Measurements from ENCODE around the gene ANXA1. TPM values are rescaled to one million over a fixed set of nuclear protein-coding genes. Genes with fewer than 3 reads are reported as not detected.

The ANXA1 gene, protein sequence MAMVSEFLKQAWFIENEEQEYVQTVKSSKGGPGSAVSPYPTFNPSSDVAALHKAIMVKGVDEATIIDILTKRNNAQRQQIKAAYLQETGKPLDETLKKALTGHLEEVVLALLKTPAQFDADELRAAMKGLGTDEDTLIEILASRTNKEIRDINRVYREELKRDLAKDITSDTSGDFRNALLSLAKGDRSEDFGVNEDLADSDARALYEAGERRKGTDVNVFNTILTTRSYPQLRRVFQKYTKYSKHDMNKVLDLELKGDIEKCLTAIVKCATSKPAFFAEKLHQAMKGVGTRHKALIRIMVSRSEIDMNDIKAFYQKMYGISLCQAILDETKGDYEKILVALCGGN
- total RNA-seq = 555 TPM

- peak; percentile 79 for DNase-seq
Observed at GRCh38 chr9:73151653-73152542, at the start of gene ANXA1. ANXA1 (plus strand) TSS chr9:73151865; CDS start chr9:73158536, 6,671 bp downstream.

GRCh38 chr9:73104342-73104741 lies 47.3 kb upstream of the ANXA1 start:
- DNase-seq = no peak

- no peak for DNase-seq
Observed at GRCh38 chr9:73104921-73105320, 46.7 kb upstream of the ANXA1 start.

DNA sequence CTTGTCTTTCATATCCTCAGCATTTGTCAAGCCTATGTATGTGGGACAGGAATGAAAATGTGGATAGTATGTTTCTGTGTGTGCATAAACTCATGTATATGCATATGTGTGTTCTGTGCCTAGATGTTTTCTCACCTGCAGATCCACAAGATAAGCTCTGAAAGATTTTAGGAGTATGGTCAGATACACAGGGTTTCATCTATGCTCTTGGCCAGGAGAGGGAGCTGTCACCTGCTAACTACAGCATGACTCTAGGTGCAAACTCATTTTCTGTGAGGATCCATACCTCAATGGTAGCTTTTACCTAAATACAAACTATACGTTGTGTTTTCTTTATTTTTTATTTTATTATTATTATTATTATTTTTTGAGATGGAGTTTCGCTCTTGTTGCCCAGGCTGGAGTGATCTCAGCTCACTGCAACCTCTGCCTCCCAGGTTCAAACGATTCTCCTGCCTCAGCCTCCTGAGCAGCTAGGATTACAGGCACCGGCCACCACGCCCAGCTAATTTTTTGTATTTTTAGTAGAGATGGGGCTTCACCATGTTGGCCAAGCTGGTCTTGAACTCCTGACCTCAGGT lies 44.1 kb upstream of the ANXA1 start:
- peak; percentile 60 for DNase-seq

DNA sequence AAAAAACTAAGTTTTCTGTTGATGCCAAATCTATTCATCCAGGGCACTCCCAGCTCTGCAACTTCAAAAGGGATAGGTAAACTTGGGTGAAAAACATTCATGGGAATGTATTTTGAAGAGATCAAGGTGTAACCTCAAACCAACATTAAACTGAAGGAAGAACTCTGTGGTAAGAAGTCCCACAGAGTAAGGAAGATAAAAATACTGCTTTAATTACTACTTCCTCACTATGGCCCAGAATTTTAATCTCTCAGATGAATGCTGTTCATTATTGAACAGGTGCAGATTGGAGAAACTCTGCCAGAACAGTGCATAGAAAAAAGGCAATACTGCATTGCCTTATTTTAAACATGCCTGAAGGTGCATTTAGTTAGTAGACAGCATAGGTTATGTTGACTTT lies 37.6 kb upstream of the ANXA1 start:
- DNase-seq = no peak

DNA sequence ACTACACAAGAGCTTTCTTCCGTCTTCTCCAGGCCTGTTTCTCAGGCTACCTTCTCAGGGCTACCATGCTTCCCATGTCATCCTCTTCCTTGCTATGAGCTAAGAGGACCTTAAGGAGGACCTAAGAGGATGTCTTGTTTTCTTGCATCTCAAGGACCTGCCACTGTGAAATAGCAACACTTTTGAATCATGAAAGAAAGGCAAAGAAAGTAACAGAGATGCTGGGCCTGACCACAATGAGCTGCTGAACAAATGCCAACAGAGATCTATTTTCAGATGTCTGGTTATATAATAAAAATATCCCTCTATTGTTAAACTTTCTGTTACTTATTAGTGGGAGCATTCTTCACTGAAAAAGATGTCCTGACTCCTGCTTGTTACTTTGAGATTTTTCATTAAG lies 36.7 kb upstream of the ANXA1 start:
- DNase-seq = no peak

- DNase-seq = no peak
Observed at GRCh38 chr9:73116031-73116430, 35.6 kb upstream of the ANXA1 start.

DNA sequence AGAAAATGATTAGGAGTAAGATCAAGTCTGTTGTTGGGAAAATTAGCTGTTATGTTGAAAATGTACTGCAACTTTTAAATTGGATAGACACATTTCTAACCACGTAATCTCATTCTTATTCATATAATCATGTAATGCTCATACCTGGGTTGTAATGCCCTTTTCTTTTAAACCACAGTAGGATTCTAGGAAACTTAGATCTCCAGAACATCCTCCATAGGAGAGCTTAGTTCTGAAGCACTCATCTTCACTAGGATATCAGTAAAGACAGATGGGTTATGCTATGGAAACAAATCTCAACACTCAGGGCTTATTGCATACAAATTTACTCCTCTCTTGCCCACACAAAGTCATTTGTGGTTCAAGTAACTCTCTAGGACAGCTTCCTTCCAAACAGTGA lies 34.8 kb upstream of the ANXA1 start:
- DNase-seq = no peak

- no peak for DNase-seq
Observed at GRCh38 chr9:73118286-73118685, 33.4 kb upstream of the ANXA1 start.

GRCh38 chr9:73118898-73119554 lies 32.6 kb upstream of the ANXA1 start:
- DNase-seq = no peak

- DNase-seq = no peak
Observed at GRCh38 chr9:73121375-73121935, 30.2 kb upstream of the ANXA1 start.

DNA sequence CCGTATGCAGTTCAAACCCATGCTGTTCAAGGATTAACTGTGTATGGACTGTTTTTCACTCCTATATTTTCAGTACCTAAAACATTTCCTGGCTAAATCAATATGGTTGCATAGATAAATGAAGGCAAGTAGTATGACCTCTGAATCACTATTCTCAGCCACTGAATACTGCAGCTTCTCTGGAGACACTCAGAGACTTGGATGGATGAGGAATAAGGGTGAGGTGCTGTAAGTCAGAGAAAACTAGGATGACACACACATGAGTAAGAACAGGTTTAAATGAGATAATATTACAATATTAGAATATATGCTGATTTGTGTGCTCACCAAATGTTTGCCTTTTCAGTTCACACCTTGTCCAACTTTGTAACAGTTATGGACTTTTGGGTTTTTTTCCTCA lies 26.0 kb upstream of the ANXA1 start:
- no peak for DNase-seq

GRCh38 chr9:73129941-73130685 lies 21.6 kb upstream of the ANXA1 start:
- DNase-seq = no peak

GRCh38 chr9:73131461-73131860 lies 20.2 kb upstream of the ANXA1 start:
- DNase-seq = no peak

- DNase-seq = peak; percentile 95
Observed at GRCh38 chr9:73132034-73132776, 19.5 kb upstream of the ANXA1 start.

GRCh38 chr9:73133022-73133651 lies 18.5 kb upstream of the ANXA1 start:
- peak; percentile 37 for DNase-seq

- peak; percentile 74 for DNase-seq
Observed at GRCh38 chr9:73133921-73134407, 17.7 kb upstream of the ANXA1 start.

DNA sequence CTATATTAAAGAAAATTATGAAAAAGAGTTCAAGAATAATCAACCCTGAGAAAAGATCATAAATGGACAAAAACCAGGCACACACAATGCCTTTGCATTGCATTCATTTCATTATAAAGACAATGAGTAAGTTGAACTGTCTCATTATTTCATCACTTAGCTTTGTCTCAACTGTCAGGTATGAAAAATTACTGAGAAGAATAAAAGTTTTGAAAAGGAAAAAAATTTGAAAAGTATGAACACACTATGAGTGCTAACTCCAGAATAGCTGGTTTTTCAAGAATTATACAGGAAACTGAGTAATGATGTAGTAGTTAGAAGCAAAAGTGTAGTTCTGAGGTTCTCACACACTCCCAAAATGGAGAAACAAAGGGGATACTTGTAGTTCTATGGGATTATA lies 16.3 kb upstream of the ANXA1 start:
- DNase-seq = no peak

- peak; percentile 50 for DNase-seq
Observed at GRCh38 chr9:73137286-73137899, 14.3 kb upstream of the ANXA1 start.

- no peak for DNase-seq
Observed at GRCh38 chr9:73137914-73138313, 13.8 kb upstream of the ANXA1 start.
